Cerebellar cortex (tissue), 1 donor: Measurements from ENCODE around the gene HAND2.

Experiments used
- DNase-seq: peaks from one replicate; pipeline ENCODE4 v3.0.0-alpha.2; 2015; ENCODE audit warnings: low spot score

HAND2 gene

DNA sequence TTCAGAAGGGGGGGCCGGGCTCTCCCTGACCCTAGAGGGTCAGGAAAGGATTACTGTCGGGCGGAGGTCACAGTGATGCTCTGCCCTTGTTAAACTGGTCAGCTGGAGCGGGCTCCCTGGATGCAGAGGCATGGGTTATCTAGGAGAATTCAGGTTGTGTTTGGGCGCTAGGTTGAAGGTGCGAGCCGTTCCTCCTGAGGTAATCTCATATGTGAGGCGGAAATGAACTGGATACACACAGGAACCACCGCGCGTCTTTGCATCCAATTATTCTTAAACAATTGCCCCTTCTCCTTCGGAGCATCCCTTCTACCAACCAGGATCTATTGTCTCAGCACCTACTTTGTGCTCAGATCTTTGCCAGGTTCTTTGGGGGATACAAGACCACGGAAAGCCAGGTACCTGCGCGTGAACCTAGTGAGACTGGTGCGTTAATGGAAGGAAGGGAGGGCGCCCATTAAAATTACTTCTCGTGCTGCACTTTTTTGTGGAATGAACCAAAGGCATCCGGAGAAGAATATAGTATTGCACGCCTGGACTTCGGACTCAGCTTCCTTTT lies 28.4 kb downstream of the HAND2 start:
- no peak for DNase-seq

DNA sequence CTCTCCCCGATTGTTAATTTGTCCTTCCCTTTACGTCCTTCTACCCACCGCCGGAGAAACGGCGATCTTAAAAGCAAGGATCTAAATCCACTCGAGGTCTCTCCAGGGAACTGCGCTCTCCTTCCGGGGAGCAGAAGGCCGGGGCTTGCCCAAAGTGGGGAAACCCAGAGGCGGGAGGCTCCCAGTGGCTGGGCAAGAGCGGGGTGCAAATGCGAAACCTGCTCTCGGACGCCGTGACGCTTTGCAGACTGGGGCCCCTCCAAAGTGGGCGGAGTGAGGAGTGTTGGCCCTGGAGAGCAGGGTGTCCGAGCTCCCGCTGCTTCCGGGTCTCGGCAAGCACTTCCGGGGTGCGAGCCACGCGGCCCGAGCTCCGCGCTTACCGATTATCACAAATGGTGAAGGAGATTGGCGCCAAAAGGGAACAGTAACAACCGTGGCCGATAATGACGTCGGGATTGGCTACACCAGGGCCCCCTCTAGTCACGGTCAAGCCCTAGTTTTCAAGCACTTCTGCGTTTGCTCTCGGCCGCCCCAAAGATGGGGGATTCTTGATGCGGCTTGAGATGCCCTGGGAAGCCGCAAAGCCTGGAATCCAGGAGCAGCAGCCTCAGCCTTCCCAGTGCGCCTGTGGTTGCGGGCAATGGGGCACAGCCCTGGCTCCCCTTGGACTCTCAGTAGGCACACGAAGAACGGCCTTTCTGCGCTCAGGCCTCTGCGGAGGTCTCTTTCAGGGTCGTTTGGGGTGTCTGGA lies 29.0 kb downstream of the HAND2 start:
- no peak for DNase-seq

GRCh38 chr4:173499658-173500535 lies 30.1 kb downstream of the HAND2 start:
- DNase-seq, result no peak

GRCh38 chr4:173498771-173499170 lies 31.3 kb downstream of the HAND2 start:
- DNase-seq, result no peak

DNA sequence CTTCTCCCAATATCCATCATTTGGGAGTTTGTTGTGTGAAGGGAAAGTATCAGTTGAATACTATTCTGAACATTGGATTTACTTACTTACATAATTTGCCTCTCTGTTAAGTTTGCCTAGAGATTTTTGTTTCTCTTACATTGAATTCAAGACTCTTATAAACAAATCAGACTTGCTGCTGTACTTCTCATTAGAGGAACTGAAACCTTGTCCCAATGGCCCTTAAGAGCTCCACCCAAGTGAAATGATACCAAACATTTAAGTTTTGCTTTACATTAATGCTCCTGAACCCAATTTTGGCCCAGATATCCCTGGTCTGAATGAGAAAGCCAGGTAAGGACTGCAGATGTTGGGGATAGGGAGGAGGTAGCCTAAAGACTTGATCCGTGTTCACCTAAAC lies 32.0 kb downstream of the HAND2 start:
- no peak for DNase-seq

GRCh38 chr4:173494013-173494970 lies 35.7 kb downstream of the HAND2 start:
- DNase-seq, result peak; percentile 86

GRCh38 chr4:173493041-173493440 lies 37.0 kb downstream of the HAND2 start:
- DNase-seq, result no peak

DNA sequence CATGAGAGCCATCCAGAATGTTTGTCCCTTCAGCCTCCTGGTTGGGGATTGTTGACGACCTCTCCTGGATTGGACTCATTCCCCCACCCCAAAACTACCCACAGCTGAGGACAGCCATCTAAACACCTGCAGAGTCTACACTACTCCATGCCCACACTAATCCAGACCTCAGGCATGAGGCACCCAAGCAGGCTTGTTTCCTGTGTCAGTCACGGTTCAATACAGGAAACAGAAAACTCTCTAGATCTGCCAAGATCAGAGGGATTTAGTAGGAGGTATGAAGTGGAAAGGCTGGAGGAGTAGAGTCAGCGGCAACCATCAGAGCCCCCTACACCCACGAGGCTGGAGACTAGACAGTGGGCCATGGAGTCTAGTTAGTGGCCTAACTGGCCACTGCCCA lies 37.7 kb downstream of the HAND2 start:
- no peak for DNase-seq

DNA sequence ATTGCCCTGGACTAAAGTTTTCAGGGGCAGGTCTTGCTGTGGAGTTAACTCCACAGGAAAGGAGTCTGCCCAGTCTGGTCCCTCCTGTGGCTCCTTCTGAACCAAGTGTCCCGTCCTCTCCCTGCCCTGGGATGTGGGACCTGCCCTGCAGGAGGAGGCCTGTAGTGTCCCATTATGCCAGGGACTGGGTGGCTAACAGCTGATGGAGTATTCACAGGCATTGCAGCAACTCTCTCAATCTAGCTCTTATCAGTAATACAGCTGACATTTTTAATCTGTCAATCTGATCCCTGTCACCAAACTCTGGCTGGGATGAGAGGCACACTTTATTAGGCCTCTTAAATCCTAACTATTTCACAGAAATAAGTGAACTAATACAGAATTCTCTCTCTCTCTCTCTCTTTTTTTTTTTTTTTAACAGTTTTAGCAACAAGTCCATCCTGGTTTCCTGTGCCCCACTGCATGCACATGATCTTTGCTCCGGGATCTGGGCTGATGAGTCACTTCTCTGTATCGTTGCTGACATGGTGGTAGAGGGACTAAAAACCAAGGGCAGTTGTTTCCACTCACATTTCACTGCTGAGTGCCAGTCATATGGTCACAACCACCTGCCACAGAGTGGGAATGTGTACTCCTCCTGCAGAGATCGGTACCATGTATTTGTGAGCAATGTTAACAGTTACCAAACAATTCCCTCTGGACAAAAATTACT lies 39.1 kb downstream of the HAND2 start:
- no peak for DNase-seq

DNA sequence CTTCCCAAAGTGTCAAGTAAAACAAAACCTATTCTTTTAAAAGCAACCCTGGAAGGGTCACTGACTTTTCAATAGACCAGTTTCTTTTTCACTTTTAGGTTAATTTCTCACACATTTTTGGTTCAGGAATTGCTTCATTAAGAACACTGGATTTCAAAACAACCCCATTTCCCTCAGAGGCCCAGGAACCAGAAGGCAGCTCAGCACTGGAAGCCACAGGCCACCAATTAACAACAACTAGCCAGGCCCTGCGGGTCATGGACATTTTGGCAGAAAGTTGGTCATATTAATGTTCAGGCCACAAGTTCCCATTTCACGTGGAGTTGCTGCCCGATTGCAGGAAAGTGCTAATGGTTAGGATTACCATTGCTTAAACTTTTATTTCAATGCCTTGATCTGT lies 39.8 kb downstream of the HAND2 start:
- DNase-seq, result no peak

GRCh38 chr4:173489514-173489913 lies 40.5 kb downstream of the HAND2 start:
- DNase-seq, result no peak

DNA sequence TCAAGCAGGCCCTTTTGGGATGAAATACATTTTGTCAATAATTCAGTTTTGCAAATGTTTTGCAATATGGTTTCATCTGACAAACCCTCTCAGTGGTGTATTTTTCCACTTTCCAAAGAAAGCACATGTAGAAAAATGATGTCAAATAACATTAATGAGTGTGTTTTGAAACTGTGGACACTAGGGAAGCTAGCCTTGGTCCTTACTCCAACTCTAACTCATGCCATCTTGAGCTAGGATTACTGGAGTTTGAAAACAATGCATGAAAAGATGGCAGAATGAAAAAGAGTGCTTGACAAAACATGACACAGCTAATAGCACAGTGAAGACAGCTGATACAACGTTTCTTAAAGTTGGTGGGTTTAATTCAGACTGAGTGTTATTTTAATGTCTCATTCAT lies 41.4 kb downstream of the HAND2 start:
- no peak for DNase-seq

DNA sequence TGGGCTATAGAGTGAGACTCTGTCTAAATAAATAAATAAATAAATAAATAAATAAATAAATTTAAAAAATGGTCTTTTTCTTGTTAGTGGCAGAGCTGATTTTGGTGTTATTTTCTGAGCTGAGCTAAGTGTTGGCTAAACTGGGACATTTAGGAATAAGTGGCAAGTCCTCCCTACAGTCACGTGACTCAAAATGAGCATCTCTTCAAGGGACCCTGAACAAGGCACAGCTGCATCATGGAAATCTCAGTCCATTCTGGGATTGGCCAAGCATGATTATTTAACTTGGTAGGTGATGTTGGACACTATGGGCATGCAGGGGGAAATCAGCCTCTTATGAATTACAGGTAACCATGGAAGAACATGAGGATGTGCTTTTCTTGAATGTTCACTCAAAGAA lies 42.0 kb downstream of the HAND2 start:
- no peak for DNase-seq

GRCh38 chr4:173486714-173487392 lies 43.2 kb downstream of the HAND2 start:
- peak; percentile 19 for DNase-seq

DNA sequence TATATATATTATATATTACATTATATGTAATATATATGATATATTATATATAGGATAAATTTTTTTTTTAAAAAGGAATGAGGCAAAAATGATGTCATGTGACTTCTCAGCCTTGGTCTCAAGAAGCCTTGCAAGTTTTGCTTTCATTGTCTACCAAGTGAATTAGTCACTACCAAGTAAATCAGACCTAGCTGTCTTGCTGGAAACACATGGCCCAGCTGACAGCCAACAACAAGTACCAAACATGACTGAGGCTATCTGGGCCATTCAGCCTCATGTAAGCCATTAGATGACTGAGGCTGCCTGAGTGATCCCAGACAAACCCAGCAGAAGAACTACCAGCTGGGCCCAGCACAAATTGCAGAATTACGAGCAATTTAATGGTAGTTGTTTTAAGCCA lies 44.9 kb downstream of the HAND2 start:
- no peak for DNase-seq

DNA sequence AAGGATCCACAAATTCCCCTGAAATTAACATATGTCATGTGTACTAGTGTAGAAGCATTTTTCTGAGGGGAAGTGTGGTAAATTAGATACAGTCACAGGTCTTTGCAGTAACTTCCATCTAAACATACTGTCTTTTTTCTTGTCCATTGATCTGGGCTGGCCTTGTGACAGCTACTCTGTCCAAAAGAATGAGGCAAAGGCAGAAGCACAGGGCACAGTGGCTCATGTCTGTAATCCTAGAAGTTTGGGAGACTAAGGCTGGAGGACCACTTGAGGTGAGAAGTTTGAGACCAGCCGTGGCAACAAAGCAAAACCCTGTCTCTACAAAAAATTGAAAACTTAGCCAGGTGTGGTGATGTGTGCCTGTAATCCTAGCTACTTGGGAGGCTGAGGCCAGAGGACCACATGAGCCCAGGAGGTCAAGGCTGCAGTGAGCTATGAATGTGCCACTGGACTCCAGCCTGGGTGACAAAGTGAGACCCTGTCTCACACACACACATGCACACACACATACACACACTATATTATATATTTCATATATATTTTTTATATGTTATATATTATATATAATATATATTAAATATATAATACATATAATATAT lies 47.6 kb downstream of the HAND2 start:
- DNase-seq, result no peak

- DNase-seq, result no peak
These were observed 51.1 kb downstream of the HAND2 start for GRCh38 chr4:173478913-173479283.

- no peak for DNase-seq
These were observed 51.7 kb downstream of the HAND2 start for GRCh38 chr4:173478201-173478912.

GRCh38 chr4:173477016-173477415 lies 53.0 kb downstream of the HAND2 start:
- DNase-seq, result no peak
